ENCODE results near the gene COL5A1. TPM values are rescaled to one million over a fixed set of nuclear protein-coding genes. Genes with fewer than 3 reads are reported as not detected.

COL5A1 gene
- total RNA-seq, 1 donor from 2014 or later: 87.1 TPM

DNA sequence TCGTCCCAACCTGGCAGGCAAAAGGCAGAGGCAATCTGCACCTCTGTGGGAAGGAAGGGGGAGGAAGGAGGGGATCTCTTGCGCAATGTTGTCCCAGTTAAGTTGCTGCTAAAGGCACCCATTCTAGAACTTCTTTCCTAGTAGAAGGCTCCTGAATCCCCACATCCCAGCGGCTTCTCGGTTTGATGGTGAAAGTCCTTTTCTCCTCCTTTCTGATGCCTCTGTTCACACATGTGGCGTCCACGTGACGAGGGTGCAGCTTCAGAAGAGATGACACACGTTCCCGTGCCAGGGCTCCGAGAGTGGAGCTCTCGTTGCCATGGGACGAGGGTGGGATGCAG is 142.1 kb downstream of the COL5A1 start:
- DNase-seq (ENCODE audit: low read depth, low spot score): no peak

- DNase-seq (ENCODE audit: low read depth, low spot score): no peak
Measured at GRCh38 chr9:134784577-134785305, 143.1 kb downstream of the COL5A1 start.

- DNase-seq (ENCODE audit: low read depth, low spot score): no peak
Measured at GRCh38 chr9:134785325-134786108, 143.9 kb downstream of the COL5A1 start.

DNA sequence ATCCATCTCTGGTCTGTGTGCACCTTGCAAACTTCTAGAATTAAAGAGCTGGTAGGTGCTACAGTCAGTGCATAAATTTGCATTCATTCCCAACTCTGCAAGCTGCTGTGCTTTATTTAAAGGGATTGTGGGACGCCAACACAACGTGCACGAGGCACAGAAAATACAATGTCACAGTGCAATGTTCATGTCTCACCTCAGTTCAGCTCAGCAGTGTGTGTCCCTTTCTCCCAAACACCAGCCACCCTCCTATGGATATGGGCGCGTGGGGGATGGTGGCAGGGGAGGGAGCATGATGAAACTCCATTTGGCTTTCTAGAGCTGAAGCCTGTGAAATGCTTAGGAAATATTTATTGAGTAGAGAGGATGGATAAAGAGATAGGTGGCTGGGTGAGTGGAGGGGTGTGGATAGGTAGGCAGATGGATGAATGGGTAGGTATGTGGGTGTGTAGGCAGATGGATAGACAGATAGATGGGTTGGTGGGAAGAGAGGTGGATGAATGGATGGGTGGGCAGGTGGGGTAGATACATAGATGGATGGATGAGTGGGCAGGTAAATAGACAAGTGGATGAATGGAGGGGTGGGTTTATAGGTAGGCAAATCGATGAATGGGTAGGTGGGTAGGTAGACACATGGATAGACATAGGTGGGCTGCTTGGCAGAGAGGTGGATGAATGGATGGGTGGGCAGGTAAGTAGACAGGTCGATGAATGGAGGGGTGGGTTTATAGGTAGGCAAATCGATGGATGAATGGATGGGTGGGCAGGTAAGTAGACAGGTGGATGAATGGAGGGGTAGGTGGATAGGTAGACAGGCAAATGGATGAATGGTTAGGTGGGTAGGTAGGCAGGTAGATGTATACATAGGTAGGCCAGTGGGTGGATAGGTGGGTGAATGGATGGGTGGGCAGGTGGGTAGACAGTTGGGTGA is 146.3 kb downstream of the COL5A1 start:
- DNase-seq (ENCODE audit: low read depth, low spot score): no peak

GRCh38 chr9:134789168-134789567 is 147.6 kb downstream of the COL5A1 start:
- DNase-seq (ENCODE audit: low read depth, low spot score): no peak

GRCh38 chr9:134791009-134791408 is 149.4 kb downstream of the COL5A1 start:
- no peak for DNase-seq (ENCODE audit: low read depth, low spot score)

DNA sequence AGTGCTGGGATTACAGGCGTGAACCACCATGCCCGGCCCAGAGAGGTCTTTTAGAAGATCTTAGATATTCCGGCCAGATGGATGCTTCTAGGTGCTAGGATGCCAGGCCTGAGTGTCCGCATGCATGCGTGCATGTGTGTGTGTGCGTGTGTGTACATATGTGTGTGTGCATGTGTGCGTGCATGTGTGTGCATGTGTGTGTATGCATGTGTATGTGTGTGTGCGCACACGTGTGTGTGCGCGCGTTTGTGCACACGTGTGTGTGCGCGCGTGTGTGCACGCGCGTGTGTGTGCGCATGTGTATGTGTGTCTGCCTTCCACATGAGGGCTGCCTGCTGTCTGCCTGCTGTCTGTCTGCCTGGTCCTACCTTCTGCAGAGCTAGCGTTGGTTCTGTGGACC is 151.0 kb downstream of the COL5A1 start:
- DNase-seq (ENCODE audit: low read depth, low spot score): no peak

GRCh38 chr9:134793288-134794188 is 151.9 kb downstream of the COL5A1 start:
- DNase-seq (ENCODE audit: low read depth, low spot score): no peak

DNA sequence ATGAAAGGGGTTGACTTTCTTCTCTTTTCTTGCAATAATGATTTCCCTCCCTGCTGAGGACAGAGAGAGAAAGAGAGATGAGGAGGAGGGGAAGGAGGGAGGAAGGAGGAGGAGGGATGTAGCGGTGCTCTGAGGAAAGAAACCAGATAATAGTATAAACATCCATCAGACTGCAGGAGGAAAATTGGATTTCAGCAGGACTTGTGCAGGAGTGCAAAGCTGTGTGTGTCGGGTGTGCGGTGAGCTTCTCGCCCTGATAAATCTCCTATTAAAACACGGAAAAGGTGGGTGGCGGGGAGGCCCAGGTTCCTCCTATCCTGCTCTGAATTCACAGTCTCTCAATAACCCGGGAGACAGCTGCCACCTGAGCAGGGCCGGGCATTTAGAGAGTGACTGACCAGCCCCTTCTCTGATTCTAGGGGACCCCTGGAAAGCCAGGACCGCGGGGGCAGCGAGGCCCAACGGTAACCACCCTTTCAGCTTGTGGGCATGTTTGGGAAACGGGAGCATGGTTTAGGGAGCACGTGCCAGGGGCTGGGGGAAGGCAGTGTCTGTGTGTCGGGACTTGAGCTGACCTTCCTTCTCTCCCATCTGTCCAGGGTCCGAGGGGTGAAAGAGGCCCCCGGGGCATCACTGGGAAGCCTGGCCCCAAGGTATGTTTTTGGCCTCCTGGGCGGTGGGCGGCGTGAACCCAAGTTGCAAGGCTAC is 153.2 kb downstream of the COL5A1 start:
- no peak for DNase-seq (ENCODE audit: low read depth, low spot score)

DNA sequence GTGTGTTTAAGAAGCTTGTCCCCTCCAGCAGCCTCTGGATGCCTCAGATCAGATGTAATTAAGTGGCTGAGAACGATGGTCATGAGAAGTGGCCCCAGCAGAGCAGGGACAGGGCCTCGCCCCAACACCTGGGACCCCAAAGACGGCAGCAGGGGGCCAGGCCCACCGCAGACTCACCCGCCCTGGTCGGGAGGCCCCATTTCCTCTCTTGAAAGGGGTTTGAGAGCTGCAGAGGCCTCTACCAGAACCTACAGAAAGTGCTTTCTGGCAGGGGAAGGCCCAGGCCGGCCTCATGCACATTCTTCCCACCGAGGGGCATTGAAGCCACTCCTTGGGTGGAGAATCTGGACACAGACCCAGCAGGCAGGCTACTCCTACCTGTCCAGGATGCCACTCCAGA is 153.8 kb downstream of the COL5A1 start:
- DNase-seq (ENCODE audit: low read depth, low spot score): no peak

DNA sequence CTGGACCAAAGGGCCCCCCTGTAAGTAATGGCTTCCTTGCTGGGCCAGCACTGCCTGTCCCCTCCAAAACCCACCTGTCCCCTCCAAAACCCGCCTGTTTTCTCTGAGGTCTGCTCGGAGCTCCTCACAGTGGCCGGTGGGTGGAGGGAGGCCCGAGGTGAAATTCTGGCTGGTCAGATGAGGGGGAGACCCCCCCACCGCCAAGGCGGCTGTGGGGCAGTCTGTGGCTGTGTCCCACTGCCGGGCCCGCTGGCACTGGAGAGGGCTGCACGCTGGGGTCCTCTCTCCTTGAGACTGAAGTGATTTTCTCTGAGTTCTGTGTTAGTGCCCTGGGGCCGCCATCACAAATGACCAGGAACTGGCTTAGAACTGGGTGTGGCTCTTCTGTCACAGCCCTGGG is 155.3 kb downstream of the COL5A1 start:
- DNase-seq (ENCODE audit: low read depth, low spot score): no peak

DNA sequence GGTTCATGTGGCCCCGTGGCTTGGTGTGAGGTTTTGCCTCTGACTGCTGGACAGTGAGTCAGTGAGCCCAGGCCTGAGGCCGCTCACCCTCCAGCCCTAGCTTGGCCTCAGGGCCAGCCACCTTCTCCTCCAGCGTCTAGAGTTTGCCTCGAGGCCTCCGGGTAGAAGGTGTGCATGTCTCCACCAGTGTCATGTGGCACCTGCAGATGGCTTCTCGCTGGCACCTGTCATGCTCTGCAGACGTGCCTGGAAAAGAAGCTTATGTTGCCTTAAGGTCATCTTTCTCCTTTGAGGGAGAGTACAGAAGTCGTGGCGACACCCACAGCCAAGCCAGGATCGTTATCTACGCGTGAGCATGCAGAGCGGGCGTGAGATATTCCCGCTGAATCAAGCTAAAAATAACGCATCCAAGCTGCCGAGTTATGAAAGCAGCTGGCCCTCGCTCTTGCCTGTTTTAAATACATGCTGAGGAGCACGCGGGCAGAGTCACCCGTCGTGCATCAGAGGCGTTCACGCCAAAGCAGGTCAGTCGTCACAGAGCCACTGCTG is 159.3 kb downstream of the COL5A1 start:
- no peak for DNase-seq (ENCODE audit: low read depth, low spot score)

- DNase-seq (ENCODE audit: low read depth, low spot score): no peak
Measured at GRCh38 chr9:134802216-134802795, 160.7 kb downstream of the COL5A1 start.

- DNase-seq (ENCODE audit: low read depth, low spot score): no peak
Measured at GRCh38 chr9:134804871-134805270, 163.3 kb downstream of the COL5A1 start.

- no peak for DNase-seq (ENCODE audit: low read depth, low spot score)
Measured at GRCh38 chr9:134807716-134808446, 166.3 kb downstream of the COL5A1 start.

DNA sequence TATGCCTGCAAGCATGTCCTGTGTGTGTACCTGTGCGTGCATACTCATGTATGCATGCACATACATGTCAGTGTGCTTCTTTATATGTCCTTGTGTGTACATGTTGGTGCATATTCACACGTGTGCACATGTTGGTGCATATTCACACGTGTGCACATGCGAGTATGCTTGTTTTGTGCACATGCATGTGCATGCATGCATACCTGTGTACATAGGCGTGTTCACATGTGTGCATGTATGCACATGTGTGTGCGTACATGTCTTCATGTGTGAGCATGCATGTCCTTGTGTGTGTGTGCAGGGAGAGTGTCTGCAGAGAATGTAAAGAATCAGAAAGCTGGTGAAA is 166.8 kb downstream of the COL5A1 start:
- no peak for DNase-seq (ENCODE audit: low read depth, low spot score)

DNA sequence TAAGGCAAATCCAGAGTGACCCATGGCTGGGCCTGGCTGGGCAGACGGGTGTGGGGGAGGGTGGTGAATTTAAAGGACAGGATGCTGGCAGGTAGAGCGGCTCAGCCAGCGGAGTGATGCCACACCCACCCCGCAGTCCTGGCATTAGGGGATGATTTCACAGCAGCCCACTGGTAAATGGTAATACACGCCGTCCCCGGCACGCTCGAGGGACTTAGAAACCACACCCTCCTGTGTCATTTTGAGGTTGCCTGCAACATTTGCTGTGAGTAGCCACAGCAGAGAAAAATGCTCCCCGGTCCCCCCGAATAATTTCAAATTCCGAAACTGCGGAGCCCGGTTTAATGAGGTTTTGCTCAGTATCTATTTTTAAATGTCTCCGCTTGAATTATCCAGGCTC is 167.7 kb downstream of the COL5A1 start:
- DNase-seq (ENCODE audit: low read depth, low spot score): no peak

DNA sequence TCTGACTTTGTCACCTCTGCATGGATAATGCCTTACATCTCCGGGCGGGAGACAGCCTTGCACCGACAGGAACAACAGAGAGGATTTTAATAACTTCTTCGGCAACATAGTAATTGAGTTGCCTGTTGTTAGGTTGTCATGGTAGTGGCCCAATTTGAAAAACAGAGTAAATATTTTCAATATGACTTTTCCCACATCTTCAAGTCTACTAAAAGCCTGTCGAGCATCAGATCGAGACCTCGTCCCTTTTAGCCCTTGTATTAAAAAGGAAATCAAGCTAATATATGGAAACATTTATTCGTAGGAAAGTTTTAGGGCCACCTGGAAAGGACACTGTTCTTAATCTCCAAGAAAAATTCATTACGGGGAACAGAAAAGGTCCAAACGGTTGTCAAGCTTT is 168.2 kb downstream of the COL5A1 start:
- DNase-seq (ENCODE audit: low read depth, low spot score): no peak

GRCh38 chr9:134811079-134811672 is 169.6 kb downstream of the COL5A1 start:
- DNase-seq (ENCODE audit: low read depth, low spot score): no peak
